Adrenal gland (tissue), 5 donors: ENCODE data around the gene NCOA1.

ENCODE experiments used
- POLR2A ChIP-seq, 2 donors: fragments of 450-650 bp; IDR thresholded peaks; one replicate each; pipeline ENCODE4 v1.6.1; 2017; ENCODE audit warnings: antibody characterized with exemption in 2 of 2, mild to moderate bottlenecking in 2 of 2, moderate library complexity in 1 of 2
- TF ChIP-seq, protein P1 (sequence below), 6 experiments: fragments of 450-650 bp in 4 of 6; fragments of 200-600 bp in 2 of 6; sonication (generic) in 1 of 6; IDR thresholded peaks; 1 replicate in 5 of 6; 2 replicates in 1 of 6; pipeline versions ENCODE4 v1.5.1 to v1.8.0; 2016 to 2021; ENCODE audit warnings: antibody characterized with exemption in 6 of 6, mild to moderate bottlenecking in 2 of 6, moderate library complexity in 1 of 6
- donor health status: DM: no; HTN: no; CAD: no.

DNA sequence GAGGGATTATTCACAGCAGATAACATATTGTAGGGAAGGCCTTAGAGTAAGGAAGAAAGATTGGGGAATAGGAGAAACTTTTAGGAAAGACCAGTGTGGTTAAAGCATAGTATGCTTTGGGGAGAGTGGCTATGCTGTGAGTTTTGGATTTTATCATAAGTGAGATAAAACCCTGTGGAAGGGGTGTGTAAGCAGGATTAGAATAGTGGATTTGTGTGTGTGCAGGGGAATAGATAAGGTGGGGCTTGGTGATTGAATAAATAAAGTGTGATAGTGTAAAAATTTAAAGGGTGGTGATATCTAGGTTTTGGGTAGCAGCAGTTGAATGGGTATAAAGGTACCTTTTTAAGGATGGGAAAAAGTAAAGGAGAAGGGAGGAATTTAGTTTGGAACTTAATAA, 137.7 kb downstream of the NCOA1 start:
- TF ChIP-seq, protein P1, sequence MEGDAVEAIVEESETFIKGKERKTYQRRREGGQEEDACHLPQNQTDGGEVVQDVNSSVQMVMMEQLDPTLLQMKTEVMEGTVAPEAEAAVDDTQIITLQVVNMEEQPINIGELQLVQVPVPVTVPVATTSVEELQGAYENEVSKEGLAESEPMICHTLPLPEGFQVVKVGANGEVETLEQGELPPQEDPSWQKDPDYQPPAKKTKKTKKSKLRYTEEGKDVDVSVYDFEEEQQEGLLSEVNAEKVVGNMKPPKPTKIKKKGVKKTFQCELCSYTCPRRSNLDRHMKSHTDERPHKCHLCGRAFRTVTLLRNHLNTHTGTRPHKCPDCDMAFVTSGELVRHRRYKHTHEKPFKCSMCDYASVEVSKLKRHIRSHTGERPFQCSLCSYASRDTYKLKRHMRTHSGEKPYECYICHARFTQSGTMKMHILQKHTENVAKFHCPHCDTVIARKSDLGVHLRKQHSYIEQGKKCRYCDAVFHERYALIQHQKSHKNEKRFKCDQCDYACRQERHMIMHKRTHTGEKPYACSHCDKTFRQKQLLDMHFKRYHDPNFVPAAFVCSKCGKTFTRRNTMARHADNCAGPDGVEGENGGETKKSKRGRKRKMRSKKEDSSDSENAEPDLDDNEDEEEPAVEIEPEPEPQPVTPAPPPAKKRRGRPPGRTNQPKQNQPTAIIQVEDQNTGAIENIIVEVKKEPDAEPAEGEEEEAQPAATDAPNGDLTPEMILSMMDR (IDR thresholded peaks at IDR 0.05), result no peak
- no peak for TF ChIP-seq POLR2A (IDR thresholded peaks at IDR 0.05)
